Liver (tissue), 9 donors: ENCODE results near the gene CYP4A22. TPM values are rescaled to one million over a fixed set of nuclear protein-coding genes. Genes with fewer than 3 reads are reported as not detected.

ENCODE experiments used
- DNase-seq: peaks from one replicate; pipeline ENCODE4 v3.0.0-alpha.2; 2017; ENCODE audit warnings: low spot score
- H3K27ac ChIP-seq, 2 donors: one replicate each; pipeline ENCODE4 v1.7.0; 2013; ENCODE audit warnings: inconsistent platforms in 2 of 2, low read length in 2 of 2, control low read depth in 1 of 2, low read depth in 1 of 2, mild to moderate bottlenecking in 1 of 2
- H3K27me3 ChIP-seq, 4 donors: one replicate each; pipeline versions ENCODE4 v1.6.1 to v1.7.0; 2013; ENCODE audit warnings: low read length in 3 of 4, inconsistent platforms in 1 of 4, mild to moderate bottlenecking in 1 of 4, moderate library complexity in 1 of 4; ENCODE audit not compliant: control insufficient read depth in 4 of 4, insufficient read depth in 4 of 4
- H3K36me3 ChIP-seq, 4 donors: one replicate each; pipeline versions ENCODE4 v1.6.1 to v1.7.0; 2013; ENCODE audit warnings: low read length in 3 of 4, mild to moderate bottlenecking in 3 of 4, low read depth in 1 of 4, moderate library complexity in 1 of 4; ENCODE audit not compliant: control insufficient read depth in 4 of 4, insufficient read depth in 3 of 4
- H3K4me1 ChIP-seq, 4 donors: one replicate each; pipeline versions ENCODE4 v1.6.1 to v1.7.0; 2013; ENCODE audit warnings: low read length in 3 of 4, mild to moderate bottlenecking in 3 of 4, moderate library complexity in 1 of 4; ENCODE audit not compliant: control insufficient read depth in 4 of 4, insufficient read depth in 4 of 4
- H3K4me3 ChIP-seq, 3 donors: one replicate each; pipeline versions ENCODE4 v1.6.1 to v1.7.0; 2013; ENCODE audit warnings: low read length in 3 of 3, control low read depth in 1 of 3, low read depth in 1 of 3, mild to moderate bottlenecking in 1 of 3
- H3K9ac ChIP-seq, 2 donors: one replicate each; pipeline ENCODE4 v1.7.0; 2013; ENCODE audit warnings: low read length in 2 of 2, mild to moderate bottlenecking in 2 of 2, moderate library complexity in 2 of 2, control low read depth in 1 of 2, low read depth in 1 of 2
- H3K9me3 ChIP-seq, 4 donors: one replicate each; pipeline versions ENCODE4 v1.6.1 to v1.7.0; 2013; ENCODE audit warnings: low read length in 3 of 4; ENCODE audit not compliant: control insufficient read depth in 4 of 4
- EGR1 ChIP-seq, 2 donors: IDR thresholded peaks; 2 replicates each; pipeline ENCODE4 v1.6.1; 2016 to 2018; ENCODE audit warnings: antibody characterized with exemption in 2 of 2, low read depth in 2 of 2
- FOXA1 ChIP-seq: IDR thresholded peaks from 2 replicates; pipeline ENCODE4 v1.6.1; 2016; ENCODE audit warnings: antibody characterized with exemption
- GABPA ChIP-seq, 2 donors: IDR thresholded peaks in 1 of 2; conservative IDR thresholded peaks in 1 of 2; 2 replicates each; pipeline ENCODE4 v1.6.1; 2016; ENCODE audit warnings: antibody characterized with exemption in 2 of 2, mild to moderate bottlenecking in 1 of 2, moderate library complexity in 1 of 2
- HNF4A ChIP-seq, 2 donors: conservative IDR thresholded peaks; 2 replicates each; pipeline ENCODE4 v1.6.1; 2016; ENCODE audit warnings: antibody characterized with exemption in 2 of 2, mild to moderate bottlenecking in 2 of 2
- HNF4G ChIP-seq: IDR thresholded peaks from 2 replicates; pipeline ENCODE4 v1.6.1; 2016; ENCODE audit warnings: antibody characterized with exemption
- JUND ChIP-seq, 2 donors: IDR thresholded peaks; 2 replicates each; pipeline ENCODE4 v1.6.1; 2016; ENCODE audit warnings: antibody characterized with exemption in 2 of 2
- MAX ChIP-seq: IDR thresholded peaks from 2 replicates; pipeline ENCODE4 v1.6.1; 2016; ENCODE audit warnings: antibody characterized with exemption
- NR2F2 ChIP-seq: IDR thresholded peaks from 2 replicates; pipeline ENCODE4 v1.6.1; 2016; ENCODE audit warnings: antibody characterized with exemption
- RAD21 ChIP-seq, 2 donors: IDR thresholded peaks; 2 replicates each; pipeline ENCODE4 v1.6.1; 2016; ENCODE audit warnings: antibody characterized with exemption in 2 of 2, mild to moderate bottlenecking in 2 of 2
- RXRA ChIP-seq, 2 donors: IDR thresholded peaks; 2 replicates each; pipeline ENCODE4 v1.6.1; 2017 to 2018; ENCODE audit warnings: antibody characterized with exemption in 2 of 2, mild to moderate bottlenecking in 1 of 2
- TAF1 ChIP-seq: conservative IDR thresholded peaks from 2 replicates; pipeline ENCODE4 v1.6.1; 2016; ENCODE audit warnings: antibody characterized with exemption, mild to moderate bottlenecking
- YY1 ChIP-seq: IDR thresholded peaks from 2 replicates; pipeline ENCODE4 v1.6.1; 2016; ENCODE audit warnings: antibody characterized with exemption, mild to moderate bottlenecking
- WGBS: extraction: QIAGEN DNeasy Blood & Tissue Kit; methylation state at CpG from one replicate; pipeline ENCODE4 v1.1.7; 2013; 5-methylcytosine and 5-hydroxymethylcytosine counted together
- polyA plus RNA-seq, 2 donors: library from polyadenylated mRNA; stranded (reverse) in 1 of 2; unstranded in 1 of 2; fragments of 200-250 nt in 1 of 2; fragments of >200 nt in 1 of 2; fragmentation: Nextera tagmentation in 1 of 2; extraction: Ambion mirVana in 1 of 2; gene quantifications; one replicate each; pipeline versions ENCODE4 v1.2.1 to v1.2.3, GENCODE V29; 2013 to 2015
- total RNA-seq, 2 donors: library from RNA; depleted of rRNA; stranded (reverse); fragments of >200 nt; gene quantifications; one replicate each; pipeline ENCODE4 v1.2.3, GENCODE V29; 2014
- TF ChIP-seq, protein P1 (sequence below): IDR thresholded peaks from 2 replicates; pipeline ENCODE4 v1.6.1; 2016; ENCODE audit warnings: antibody characterized with exemption
- TF ChIP-seq, protein P2 (sequence below): fragments of 150-350 bp; IDR thresholded peaks from 2 replicates; pipeline ENCODE4 v1.5.1; 2017; ENCODE audit warnings: improper control_type of control experiment, low read depth, low read length; ENCODE audit not compliant: missing input control
- TF ChIP-seq, protein P3 (sequence below): IDR thresholded peaks from 2 replicates; pipeline ENCODE4 v1.6.1; 2016; ENCODE audit warnings: antibody characterized with exemption, mild to moderate bottlenecking
- donor health status: healthy.
- donor health status: healthy.
- donor health status: healthy.
- donor health status: healthy.
- donor health status: healthy.

Gene CYP4A22
- total and polyA plus RNA-seq, 4 donors, result 18.3 to 95.7 (median 65.7) TPM

DNA sequence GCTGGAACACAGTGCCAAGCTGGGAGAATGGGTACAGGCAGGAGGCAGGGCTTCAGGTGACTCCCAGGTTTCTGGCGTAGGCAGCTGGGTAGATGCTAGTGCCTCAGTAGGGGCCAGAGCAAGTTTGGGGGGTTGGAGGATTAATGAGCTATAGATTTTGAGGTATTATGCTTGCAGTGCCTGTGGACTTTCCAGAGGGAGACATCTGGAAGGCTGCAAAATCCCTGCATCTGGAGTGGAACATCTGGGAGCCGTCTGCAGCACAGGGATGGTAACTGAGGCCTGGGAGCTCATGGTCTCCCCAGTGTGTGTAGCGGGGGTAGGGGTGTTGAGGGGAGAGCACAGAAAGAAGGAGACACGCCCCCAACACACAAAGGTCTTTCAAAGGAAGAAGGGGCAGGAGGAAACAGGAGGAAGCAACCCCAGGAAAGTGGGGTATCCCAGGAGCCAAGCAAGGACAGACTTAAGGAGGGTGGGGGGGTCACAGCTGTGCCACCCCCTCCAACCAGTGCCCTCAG lies 54.8 kb downstream of the CYP4A22 start:
- 86% methylated on average over 4 of the region's 4 CpGs for WGBS
- H3K4me1 ChIP-seq, result peaks cover 0 to 6% (median 3%) of the 10 kb centered on the region in 4 donors
- TF ChIP-seq, protein P1, sequence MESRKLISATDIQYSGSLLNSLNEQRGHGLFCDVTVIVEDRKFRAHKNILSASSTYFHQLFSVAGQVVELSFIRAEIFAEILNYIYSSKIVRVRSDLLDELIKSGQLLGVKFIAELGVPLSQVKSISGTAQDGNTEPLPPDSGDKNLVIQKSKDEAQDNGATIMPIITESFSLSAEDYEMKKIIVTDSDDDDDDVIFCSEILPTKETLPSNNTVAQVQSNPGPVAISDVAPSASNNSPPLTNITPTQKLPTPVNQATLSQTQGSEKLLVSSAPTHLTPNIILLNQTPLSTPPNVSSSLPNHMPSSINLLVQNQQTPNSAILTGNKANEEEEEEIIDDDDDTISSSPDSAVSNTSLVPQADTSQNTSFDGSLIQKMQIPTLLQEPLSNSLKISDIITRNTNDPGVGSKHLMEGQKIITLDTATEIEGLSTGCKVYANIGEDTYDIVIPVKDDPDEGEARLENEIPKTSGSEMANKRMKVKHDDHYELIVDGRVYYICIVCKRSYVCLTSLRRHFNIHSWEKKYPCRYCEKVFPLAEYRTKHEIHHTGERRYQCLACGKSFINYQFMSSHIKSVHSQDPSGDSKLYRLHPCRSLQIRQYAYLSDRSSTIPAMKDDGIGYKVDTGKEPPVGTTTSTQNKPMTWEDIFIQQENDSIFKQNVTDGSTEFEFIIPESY, result no peak
- TF ChIP-seq RXRA (IDR thresholded peaks at IDR 0.05), result no peak
- TF ChIP-seq GABPA (IDR thresholded peaks at IDR 0.05 in 1 of 2, conservative IDR thresholded peaks at IDR 0.05 in 1 of 2), result no peak
- TF ChIP-seq, protein P2, sequence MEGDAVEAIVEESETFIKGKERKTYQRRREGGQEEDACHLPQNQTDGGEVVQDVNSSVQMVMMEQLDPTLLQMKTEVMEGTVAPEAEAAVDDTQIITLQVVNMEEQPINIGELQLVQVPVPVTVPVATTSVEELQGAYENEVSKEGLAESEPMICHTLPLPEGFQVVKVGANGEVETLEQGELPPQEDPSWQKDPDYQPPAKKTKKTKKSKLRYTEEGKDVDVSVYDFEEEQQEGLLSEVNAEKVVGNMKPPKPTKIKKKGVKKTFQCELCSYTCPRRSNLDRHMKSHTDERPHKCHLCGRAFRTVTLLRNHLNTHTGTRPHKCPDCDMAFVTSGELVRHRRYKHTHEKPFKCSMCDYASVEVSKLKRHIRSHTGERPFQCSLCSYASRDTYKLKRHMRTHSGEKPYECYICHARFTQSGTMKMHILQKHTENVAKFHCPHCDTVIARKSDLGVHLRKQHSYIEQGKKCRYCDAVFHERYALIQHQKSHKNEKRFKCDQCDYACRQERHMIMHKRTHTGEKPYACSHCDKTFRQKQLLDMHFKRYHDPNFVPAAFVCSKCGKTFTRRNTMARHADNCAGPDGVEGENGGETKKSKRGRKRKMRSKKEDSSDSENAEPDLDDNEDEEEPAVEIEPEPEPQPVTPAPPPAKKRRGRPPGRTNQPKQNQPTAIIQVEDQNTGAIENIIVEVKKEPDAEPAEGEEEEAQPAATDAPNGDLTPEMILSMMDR, result no peak
- TF ChIP-seq, protein P3, sequence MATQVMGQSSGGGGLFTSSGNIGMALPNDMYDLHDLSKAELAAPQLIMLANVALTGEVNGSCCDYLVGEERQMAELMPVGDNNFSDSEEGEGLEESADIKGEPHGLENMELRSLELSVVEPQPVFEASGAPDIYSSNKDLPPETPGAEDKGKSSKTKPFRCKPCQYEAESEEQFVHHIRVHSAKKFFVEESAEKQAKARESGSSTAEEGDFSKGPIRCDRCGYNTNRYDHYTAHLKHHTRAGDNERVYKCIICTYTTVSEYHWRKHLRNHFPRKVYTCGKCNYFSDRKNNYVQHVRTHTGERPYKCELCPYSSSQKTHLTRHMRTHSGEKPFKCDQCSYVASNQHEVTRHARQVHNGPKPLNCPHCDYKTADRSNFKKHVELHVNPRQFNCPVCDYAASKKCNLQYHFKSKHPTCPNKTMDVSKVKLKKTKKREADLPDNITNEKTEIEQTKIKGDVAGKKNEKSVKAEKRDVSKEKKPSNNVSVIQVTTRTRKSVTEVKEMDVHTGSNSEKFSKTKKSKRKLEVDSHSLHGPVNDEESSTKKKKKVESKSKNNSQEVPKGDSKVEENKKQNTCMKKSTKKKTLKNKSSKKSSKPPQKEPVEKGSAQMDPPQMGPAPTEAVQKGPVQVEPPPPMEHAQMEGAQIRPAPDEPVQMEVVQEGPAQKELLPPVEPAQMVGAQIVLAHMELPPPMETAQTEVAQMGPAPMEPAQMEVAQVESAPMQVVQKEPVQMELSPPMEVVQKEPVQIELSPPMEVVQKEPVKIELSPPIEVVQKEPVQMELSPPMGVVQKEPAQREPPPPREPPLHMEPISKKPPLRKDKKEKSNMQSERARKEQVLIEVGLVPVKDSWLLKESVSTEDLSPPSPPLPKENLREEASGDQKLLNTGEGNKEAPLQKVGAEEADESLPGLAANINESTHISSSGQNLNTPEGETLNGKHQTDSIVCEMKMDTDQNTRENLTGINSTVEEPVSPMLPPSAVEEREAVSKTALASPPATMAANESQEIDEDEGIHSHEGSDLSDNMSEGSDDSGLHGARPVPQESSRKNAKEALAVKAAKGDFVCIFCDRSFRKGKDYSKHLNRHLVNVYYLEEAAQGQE, result no peak
- no peak for TF ChIP-seq MAX
- no peak for TF ChIP-seq NR2F2
- TF ChIP-seq FOXA1, result no peak
- no peak for TF ChIP-seq EGR1 (IDR thresholded peaks at IDR 0.05; ENCODE audit: low read depth in 2 of 2)
- no peak for TF ChIP-seq HNF4G
- TF ChIP-seq RAD21 (IDR thresholded peaks at IDR 0.05), result no peak
- TF ChIP-seq HNF4A (conservative IDR thresholded peaks at IDR 0.05), result no peak
- TF ChIP-seq YY1, result no peak
- no peaks in the 10 kb centered on the region for H3K9me3 ChIP-seq
- no peak overlapping the region for H3K27ac ChIP-seq
- no peaks in the 10 kb centered on the region for H3K27me3 ChIP-seq
- no peaks in the 10 kb centered on the region for H3K36me3 ChIP-seq
- peak; percentile 40 for DNase-seq
- no peak overlapping the region for H3K4me3 ChIP-seq
- H3K9ac ChIP-seq, result no peak overlapping the region

DNA sequence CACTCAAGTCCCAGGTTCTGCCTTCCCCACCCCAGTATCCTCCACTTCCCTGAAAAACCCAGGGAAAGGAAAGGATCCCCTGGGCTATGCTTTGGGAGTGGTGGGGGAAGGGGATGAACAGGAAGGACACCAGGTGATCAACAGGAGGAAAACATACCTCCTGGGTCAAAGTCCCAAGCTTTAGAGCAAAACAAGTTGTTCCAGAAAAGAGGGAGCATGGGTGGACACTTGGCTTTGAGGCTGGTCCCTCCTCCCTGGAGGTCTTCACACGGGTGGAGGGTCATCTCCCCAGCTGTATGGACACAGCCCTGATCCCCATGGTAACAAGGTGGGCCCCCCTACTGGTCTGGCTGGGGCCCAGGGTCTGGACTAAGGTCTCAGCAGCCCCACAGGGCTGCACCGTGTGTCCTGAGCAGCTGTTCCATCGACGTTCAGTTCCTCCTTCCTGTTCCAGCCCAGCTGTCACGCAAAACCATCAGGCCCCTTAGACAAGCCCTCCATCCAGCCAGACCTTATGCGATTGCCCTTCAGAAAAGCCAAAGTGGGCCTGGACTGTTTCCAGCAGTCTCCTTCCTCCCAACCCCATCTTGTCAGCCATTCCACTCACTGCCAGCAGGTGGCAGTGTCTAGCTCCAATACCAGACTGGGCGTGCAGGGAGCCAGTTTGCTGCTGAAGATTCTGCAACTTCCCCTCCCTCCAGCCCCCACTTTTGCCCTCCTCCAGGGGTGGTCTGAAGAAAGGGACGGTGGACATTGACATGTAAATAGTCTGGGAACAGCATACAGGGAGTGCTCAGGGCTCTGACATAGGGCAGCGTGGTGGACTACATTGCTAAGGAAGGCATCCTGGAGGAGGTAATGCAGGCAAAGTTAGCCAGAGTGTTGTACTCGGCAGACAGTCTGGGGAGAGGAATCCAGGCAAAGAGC lies 55.5 kb downstream of the CYP4A22 start:
- no peaks in the 10 kb centered on the region for H3K9me3 ChIP-seq
- DNase-seq, result peak; percentile 88
- no peak overlapping the region for H3K27ac ChIP-seq
- H3K27me3 ChIP-seq, result no peaks in the 10 kb centered on the region
- H3K9ac ChIP-seq, result no peak overlapping the region
- 11% methylated on average over 10 of the region's 10 CpGs for WGBS
- no peak overlapping the region for H3K4me3 ChIP-seq
- no peaks in the 10 kb centered on the region for H3K36me3 ChIP-seq
- peaks cover 0 to 6% (median 3%) of the 10 kb centered on the region in 4 donors for H3K4me1 ChIP-seq
- TF ChIP-seq EGR1 (IDR thresholded peaks at IDR 0.05; ENCODE audit: low read depth in 2 of 2), result no peak
- TF ChIP-seq, protein P2, result peak; percentile 90
- TF ChIP-seq RXRA (IDR thresholded peaks at IDR 0.05), result no peak
- no peak for TF ChIP-seq FOXA1
- TF ChIP-seq, protein P3, result no peak
- no peak for TF ChIP-seq JUND (IDR thresholded peaks at IDR 0.05)
- no peak for TF ChIP-seq TAF1
- no peak for TF ChIP-seq GABPA (IDR thresholded peaks at IDR 0.05 in 1 of 2, conservative IDR thresholded peaks at IDR 0.05 in 1 of 2)
- peak; percentile 20 for TF ChIP-seq NR2F2
